HEK293T (cell line): ENCODE data around the gene NACAD.

Source experiments
- ARNT ChIP-seq: fragments of 450-650 bp; IDR thresholded peaks from 2 replicates; pipeline ENCODE4 v1.6.1; 2017; ENCODE audit warnings: mild to moderate bottlenecking
- BHLHE40 ChIP-seq: fragments of 450-650 bp; IDR thresholded peaks from 2 replicates; pipeline ENCODE4 v1.6.1; 2016; ENCODE audit warnings: mild to moderate bottlenecking, moderate library complexity, borderline replicate concordance
- CTBP1 ChIP-seq: fragments of 450-650 bp; IDR thresholded peaks from 2 replicates; pipeline ENCODE4 v1.6.1; 2016; ENCODE audit warnings: borderline replicate concordance
- L3MBTL2 ChIP-seq: fragments of 450-650 bp; conservative IDR thresholded peaks from 2 replicates; pipeline ENCODE4 v1.6.1; 2016; ENCODE audit warnings: mild to moderate bottlenecking
- LEF1 ChIP-seq: fragments of 450-650 bp; IDR thresholded peaks from 2 replicates; pipeline ENCODE4 v1.6.1; 2017; ENCODE audit warnings: mild to moderate bottlenecking, borderline replicate concordance
- SP1 ChIP-seq: fragments of 450-650 bp; IDR thresholded peaks from 2 replicates; pipeline ENCODE4 v1.6.1; 2017
- ZNF384 ChIP-seq: fragments of 450-650 bp; IDR thresholded peaks from 2 replicates; pipeline ENCODE4 v1.6.1; 2016

GRCh38 chr7:45087301-45088145 lies 1.2 kb downstream of the NACAD start:
- TF ChIP-seq BHLHE40 (no peak), ARNT (no peak), SP1 (no peak), L3MBTL2 (no peak), CTBP1 (no peak), LEF1 (no peak), ZNF384 (no peak)
